Measurements from ENCODE around the gene RRP12.

RRP12 gene

GRCh38 chr10:97393034-97393573, 8.0 kb downstream of the RRP12 start:
- DNase-seq (ENCODE audit: low read depth), result no peak
- TF ChIP-seq, protein P1, sequence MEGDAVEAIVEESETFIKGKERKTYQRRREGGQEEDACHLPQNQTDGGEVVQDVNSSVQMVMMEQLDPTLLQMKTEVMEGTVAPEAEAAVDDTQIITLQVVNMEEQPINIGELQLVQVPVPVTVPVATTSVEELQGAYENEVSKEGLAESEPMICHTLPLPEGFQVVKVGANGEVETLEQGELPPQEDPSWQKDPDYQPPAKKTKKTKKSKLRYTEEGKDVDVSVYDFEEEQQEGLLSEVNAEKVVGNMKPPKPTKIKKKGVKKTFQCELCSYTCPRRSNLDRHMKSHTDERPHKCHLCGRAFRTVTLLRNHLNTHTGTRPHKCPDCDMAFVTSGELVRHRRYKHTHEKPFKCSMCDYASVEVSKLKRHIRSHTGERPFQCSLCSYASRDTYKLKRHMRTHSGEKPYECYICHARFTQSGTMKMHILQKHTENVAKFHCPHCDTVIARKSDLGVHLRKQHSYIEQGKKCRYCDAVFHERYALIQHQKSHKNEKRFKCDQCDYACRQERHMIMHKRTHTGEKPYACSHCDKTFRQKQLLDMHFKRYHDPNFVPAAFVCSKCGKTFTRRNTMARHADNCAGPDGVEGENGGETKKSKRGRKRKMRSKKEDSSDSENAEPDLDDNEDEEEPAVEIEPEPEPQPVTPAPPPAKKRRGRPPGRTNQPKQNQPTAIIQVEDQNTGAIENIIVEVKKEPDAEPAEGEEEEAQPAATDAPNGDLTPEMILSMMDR (conservative IDR thresholded peaks at IDR 0.05; ENCODE audit: low read depth, low read length), result no peak
- no peak overlapping the region for H3K4me3 ChIP-seq (ENCODE audit: low read length)

- TF ChIP-seq, protein P1 (conservative IDR thresholded peaks at IDR 0.05; ENCODE audit: low read depth, low read length), result no peak
- no peak for DNase-seq (ENCODE audit: low read depth)
- no peak overlapping the region for H3K4me3 ChIP-seq (ENCODE audit: low read length)
These were observed 11.0 kb downstream of the RRP12 start for GRCh38 chr10:97390091-97390490.

GRCh38 chr10:97388152-97388551, 13.0 kb downstream of the RRP12 start:
- TF ChIP-seq, protein P1 (conservative IDR thresholded peaks at IDR 0.05; ENCODE audit: low read depth, low read length), result no peak
- DNase-seq (ENCODE audit: low read depth), result no peak
- H3K4me3 ChIP-seq (ENCODE audit: low read length), result no peak overlapping the region

DNA sequence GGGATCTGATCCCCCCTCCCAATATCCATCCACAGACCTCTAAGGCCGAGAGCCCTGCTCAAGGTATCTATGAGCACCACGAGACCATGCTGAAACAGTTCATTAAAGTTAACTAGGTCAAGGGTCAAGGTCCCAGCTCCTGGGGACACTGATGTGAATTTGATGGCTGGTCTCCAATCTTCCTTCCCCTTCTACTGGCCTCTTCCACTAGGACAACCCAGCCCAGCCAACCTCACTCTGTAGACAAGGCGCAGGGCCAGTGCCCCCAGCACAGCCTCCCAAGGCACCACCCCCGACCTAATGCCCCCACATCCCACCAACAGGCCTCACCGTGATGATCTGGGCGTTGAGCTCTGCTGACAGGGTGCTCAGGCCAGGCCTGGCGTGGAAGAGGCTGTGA, 15.6 kb downstream of the RRP12 start:
- no peak for DNase-seq (ENCODE audit: low read depth)
- TF ChIP-seq, protein P1 (conservative IDR thresholded peaks at IDR 0.05; ENCODE audit: low read depth, low read length), result no peak
- H3K4me3 ChIP-seq (ENCODE audit: low read length), result no peak overlapping the region

- H3K4me3 ChIP-seq (ENCODE audit: low read length), result no peak overlapping the region
- TF ChIP-seq, protein P1 (conservative IDR thresholded peaks at IDR 0.05; ENCODE audit: low read depth, low read length), result no peak
- no peak for DNase-seq (ENCODE audit: low read depth)
These were observed 16.5 kb downstream of the RRP12 start for GRCh38 chr10:97384641-97385040.

DNA sequence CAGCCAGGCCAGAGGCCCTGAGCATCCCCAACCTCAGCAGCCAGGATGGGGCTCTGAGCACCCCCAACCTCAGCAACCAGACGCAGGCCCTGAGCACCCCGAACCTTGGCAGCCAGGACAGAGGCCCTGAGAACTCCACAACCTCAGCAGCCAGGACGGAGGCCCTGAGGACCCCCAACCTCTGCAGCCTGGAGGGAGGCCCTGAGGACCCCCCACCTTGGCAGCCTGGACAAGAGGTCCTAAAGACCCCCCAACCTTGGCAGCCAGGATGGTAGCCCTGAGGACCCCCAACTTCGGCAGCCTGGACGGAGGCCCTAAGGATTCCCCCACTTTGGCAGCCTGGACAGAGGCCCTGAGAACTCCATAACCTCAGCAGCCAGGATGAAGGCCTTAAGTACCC, 17.0 kb downstream of the RRP12 start:
- no peak for DNase-seq (ENCODE audit: low read depth)
- no peak overlapping the region for H3K4me3 ChIP-seq (ENCODE audit: low read length)
- TF ChIP-seq, protein P1 (conservative IDR thresholded peaks at IDR 0.05; ENCODE audit: low read depth, low read length), result no peak

GRCh38 chr10:97383159-97383558, 18.0 kb downstream of the RRP12 start:
- H3K4me3 ChIP-seq (ENCODE audit: low read length), result no peak overlapping the region
- TF ChIP-seq, protein P1 (conservative IDR thresholded peaks at IDR 0.05; ENCODE audit: low read depth, low read length), result no peak
- DNase-seq (ENCODE audit: low read depth), result no peak
